ENCODE results near the gene DCC. TPM values are rescaled to one million over a fixed set of nuclear protein-coding genes. Genes with fewer than 3 reads are reported as not detected.

Gene DCC
- total RNA-seq, 1 donor from 2014 or later, result not detected

DNA sequence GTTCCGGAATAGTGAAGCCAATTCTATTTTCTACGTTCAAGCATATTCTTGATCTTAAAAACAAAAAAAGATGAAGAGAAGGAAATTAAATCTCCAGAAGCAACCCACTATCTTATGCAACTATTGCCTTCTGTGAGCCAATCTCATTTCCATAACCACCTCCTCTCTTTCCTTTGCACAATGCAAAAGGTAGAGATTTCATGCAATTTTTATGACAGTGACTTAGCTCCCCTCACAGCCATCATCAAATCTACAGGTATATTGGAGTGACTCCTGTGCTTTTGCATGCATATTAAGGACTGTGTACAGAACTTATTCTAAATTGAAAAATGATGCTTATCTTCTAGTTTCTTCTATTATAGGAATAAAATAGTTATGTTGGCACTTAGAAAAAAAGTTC is 191.8 kb downstream of the DCC start:
- DNase-seq (ENCODE audit: low read depth), result no peak
- TF ChIP-seq, protein P1, sequence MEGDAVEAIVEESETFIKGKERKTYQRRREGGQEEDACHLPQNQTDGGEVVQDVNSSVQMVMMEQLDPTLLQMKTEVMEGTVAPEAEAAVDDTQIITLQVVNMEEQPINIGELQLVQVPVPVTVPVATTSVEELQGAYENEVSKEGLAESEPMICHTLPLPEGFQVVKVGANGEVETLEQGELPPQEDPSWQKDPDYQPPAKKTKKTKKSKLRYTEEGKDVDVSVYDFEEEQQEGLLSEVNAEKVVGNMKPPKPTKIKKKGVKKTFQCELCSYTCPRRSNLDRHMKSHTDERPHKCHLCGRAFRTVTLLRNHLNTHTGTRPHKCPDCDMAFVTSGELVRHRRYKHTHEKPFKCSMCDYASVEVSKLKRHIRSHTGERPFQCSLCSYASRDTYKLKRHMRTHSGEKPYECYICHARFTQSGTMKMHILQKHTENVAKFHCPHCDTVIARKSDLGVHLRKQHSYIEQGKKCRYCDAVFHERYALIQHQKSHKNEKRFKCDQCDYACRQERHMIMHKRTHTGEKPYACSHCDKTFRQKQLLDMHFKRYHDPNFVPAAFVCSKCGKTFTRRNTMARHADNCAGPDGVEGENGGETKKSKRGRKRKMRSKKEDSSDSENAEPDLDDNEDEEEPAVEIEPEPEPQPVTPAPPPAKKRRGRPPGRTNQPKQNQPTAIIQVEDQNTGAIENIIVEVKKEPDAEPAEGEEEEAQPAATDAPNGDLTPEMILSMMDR (conservative IDR thresholded peaks at IDR 0.05; ENCODE audit: low read depth, low read length), result no peak

GRCh38 chr18:52536039-52536438 is 196.0 kb downstream of the DCC start:
- TF ChIP-seq, protein P1 (conservative IDR thresholded peaks at IDR 0.05; ENCODE audit: low read depth, low read length), result no peak
- DNase-seq (ENCODE audit: low read depth), result no peak
- no peak overlapping the region for H3K4me3 ChIP-seq (ENCODE audit: low read depth, low read length)

More for the DNA sequence above, 191.8 kb downstream of the DCC start:
- no peak overlapping the region for H3K4me3 ChIP-seq (ENCODE audit: low read depth, low read length)

DNA sequence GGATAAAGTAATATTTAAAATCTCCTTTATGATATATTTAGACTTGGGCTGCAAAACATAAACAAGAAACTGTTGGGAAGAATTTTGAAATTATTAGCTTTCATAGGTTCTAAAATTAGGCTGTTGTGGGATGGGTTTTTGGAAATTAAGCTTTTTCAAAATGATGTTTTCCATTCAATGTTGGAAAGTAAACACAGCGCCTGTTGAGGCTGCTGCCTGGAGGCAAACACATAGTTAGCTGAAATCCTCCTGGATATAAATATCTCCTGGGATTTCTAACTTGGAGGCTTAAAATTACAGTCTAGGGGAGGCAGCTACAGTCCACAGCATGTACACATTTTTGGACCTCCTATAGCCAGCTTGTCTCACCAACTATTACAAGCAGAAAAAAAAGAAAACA is 197.3 kb downstream of the DCC start:
- TF ChIP-seq, protein P1 (conservative IDR thresholded peaks at IDR 0.05; ENCODE audit: low read depth, low read length), result no peak
- DNase-seq (ENCODE audit: low read depth), result no peak
- no peak overlapping the region for H3K4me3 ChIP-seq (ENCODE audit: low read depth, low read length)

DNA sequence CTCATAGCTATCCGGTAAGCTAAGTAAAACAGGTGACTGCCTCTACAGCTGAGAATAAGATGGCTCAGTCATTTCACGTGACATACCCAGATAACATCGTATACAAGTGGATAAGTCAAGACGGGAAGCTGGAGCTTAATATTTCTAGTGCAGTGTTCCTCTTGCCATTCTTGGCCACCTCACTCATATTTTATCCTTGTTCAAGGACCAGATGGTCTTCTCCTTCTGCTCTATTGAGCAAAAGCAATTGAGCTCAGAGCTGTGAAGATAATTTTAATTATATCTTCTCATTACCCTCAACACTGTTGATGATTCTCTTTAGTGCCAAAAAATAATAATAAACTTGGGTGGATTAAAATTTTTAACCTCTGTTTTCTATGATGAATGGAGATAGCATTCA is 201.1 kb downstream of the DCC start:
- TF ChIP-seq, protein P1 (conservative IDR thresholded peaks at IDR 0.05; ENCODE audit: low read depth, low read length), result no peak
- no peak overlapping the region for H3K4me3 ChIP-seq (ENCODE audit: low read depth, low read length)
- DNase-seq (ENCODE audit: low read depth), result no peak

DNA sequence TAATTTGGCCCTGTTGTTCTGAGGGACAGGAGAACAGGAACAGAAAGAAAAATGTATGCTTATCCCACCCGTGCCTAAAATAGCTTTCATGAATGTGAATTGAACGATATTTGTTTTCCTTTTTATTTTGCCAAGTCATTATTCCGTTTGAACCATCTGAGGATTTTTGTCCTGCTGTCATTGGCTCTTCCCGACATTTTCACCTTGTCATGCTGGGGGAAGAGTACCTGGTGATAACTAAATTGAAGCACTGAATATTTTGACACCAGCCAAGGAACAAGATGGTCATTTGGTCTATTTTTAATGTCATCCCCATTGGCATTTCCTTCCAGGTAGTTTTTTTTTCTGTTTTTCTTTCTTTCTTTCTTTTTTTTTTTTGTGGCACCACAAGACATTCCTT is 204.1 kb downstream of the DCC start:
- H3K4me3 ChIP-seq (ENCODE audit: low read depth, low read length), result no peak overlapping the region
- DNase-seq (ENCODE audit: low read depth), result no peak
- TF ChIP-seq, protein P1 (conservative IDR thresholded peaks at IDR 0.05; ENCODE audit: low read depth, low read length), result no peak

DNA sequence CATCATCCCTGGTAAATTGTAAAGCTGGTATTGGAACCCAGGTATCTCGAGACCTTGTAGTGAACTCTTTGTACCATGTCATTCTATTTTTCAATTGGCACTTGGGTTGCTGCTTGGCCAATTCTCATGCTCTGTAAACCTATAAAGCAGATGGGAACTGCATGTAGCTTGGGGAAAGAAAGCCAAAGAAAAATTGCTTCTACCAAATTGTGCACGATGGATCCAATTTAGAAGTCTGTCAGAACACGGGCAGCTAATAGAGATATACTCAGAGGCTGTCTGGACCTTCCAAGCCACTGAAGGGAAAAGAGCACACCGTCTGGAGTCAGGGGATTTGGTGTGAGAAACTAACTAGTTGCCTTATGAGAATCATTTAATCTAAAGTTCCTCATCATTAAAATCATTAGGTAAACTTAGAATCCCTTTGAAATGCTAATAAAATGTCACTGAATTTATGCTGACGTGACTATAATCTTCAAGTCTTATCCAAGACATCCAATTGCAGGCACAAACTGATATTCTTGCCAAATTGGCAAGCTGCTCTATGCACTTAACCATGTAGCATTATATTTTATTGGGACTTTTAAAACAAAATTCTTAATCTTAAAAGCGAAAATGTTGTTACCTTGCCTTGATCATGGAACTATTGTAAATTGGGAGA is 206.8 kb downstream of the DCC start:
- TF ChIP-seq, protein P1 (conservative IDR thresholded peaks at IDR 0.05; ENCODE audit: low read depth, low read length), result no peak
- no peak for DNase-seq (ENCODE audit: low read depth)
- no peak overlapping the region for H3K4me3 ChIP-seq (ENCODE audit: low read depth, low read length)

GRCh38 chr18:52553441-52553840 is 213.4 kb downstream of the DCC start:
- no peak for DNase-seq (ENCODE audit: low read depth)
- TF ChIP-seq, protein P1 (conservative IDR thresholded peaks at IDR 0.05; ENCODE audit: low read depth, low read length), result no peak

More at GRCh38 chr18:52553441-52553840, 213.4 kb downstream of the DCC start:
- H3K4me3 ChIP-seq (ENCODE audit: low read depth, low read length), result no peak overlapping the region

All from epithelial cell of proximal tubule (primary cell).